Putamen (tissue), 1 donor: ENCODE data around the gene LRRC75B.
"Not testable (repeated sequence)": the region's sequence is repeated elsewhere in the genome, so short reads cannot be mapped to it uniquely, and the experiment has no call there.

ENCODE experiments used
- DNase-seq: peaks from one replicate; pipeline ENCODE4 v3.0.0-alpha.2; 2016; ENCODE audit warnings: low spot score

LRRC75B gene

GRCh38 chr22:24592851-24593558 lies at the start of gene LRRC75B:
LRRC75B (minus strand) TSS chr22:24593073; CDS start chr22:24593039, 34 bp downstream.
- DNase-seq, result peak; percentile 71

- DNase-seq, result not testable (repeated sequence)
These were observed 49.4 kb upstream of the LRRC75B start for GRCh38 chr22:24642307-24642706.

GRCh38 chr22:24636513-24636912 lies 43.6 kb upstream of the LRRC75B start:
- DNase-seq, result not testable (repeated sequence)

GRCh38 chr22:24634776-24635389 lies 42.0 kb upstream of the LRRC75B start:
- not testable (repeated sequence) for DNase-seq

GRCh38 chr22:24633231-24634023 lies 40.6 kb upstream of the LRRC75B start:
- DNase-seq, result not testable (repeated sequence)

GRCh38 chr22:24632642-24633041 lies 39.8 kb upstream of the LRRC75B start:
- DNase-seq, result not testable (repeated sequence)

- DNase-seq, result not testable (repeated sequence)
These were observed 38.7 kb upstream of the LRRC75B start for GRCh38 chr22:24631430-24632122.

GRCh38 chr22:24630812-24631427 lies 38.0 kb upstream of the LRRC75B start:
- DNase-seq, result not testable (repeated sequence)

- not testable (repeated sequence) for DNase-seq
These were observed 36.2 kb upstream of the LRRC75B start for GRCh38 chr22:24629069-24629468.

- DNase-seq, result not testable (repeated sequence)
These were observed 35.0 kb upstream of the LRRC75B start for GRCh38 chr22:24627911-24628310.

- not testable (repeated sequence) for DNase-seq
These were observed 29.7 kb upstream of the LRRC75B start for GRCh38 chr22:24622596-24622995.

GRCh38 chr22:24621244-24621643 lies 28.4 kb upstream of the LRRC75B start:
- DNase-seq, result not testable (repeated sequence)

GRCh38 chr22:24614794-24615193 lies 21.9 kb upstream of the LRRC75B start:
- DNase-seq, result not testable (repeated sequence)

GRCh38 chr22:24609888-24610287 lies 17.0 kb upstream of the LRRC75B start:
- not testable (repeated sequence) for DNase-seq

GRCh38 chr22:24608327-24608726 lies 15.5 kb upstream of the LRRC75B start:
- not testable (repeated sequence) for DNase-seq

- DNase-seq, result not testable (repeated sequence)
These were observed 14.6 kb upstream of the LRRC75B start for GRCh38 chr22:24607429-24607983.

GRCh38 chr22:24606340-24606739 lies 13.5 kb upstream of the LRRC75B start:
- DNase-seq, result not testable (repeated sequence)

GRCh38 chr22:24603770-24604629 lies 11.1 kb upstream of the LRRC75B start:
- not testable (repeated sequence) for DNase-seq

- not testable (repeated sequence) for DNase-seq
These were observed 10.2 kb upstream of the LRRC75B start, which contains the start of gene GGT1 for GRCh38 chr22:24602847-24603769. GGT1 (plus strand) TSS chr22:24603193; CDS start chr22:24611082, 7,889 bp downstream.
